Stimulated activated CD4-positive, alpha-beta T cell treated with anti-CD3 and anti-CD28 coated beads, Interleukin-1b, Interleukin-23, amount 100 ng/mL, for 4 hours (primary cell): ENCODE results near the gene UGT2A2.

Experiments used
- DNase-seq, 2 donors: peaks; one replicate each; pipeline ENCODE4 v3.0.0-alpha.2; 2020; ENCODE audit warnings: low read depth in 2 of 2

The UGT2A2 gene

DNA sequence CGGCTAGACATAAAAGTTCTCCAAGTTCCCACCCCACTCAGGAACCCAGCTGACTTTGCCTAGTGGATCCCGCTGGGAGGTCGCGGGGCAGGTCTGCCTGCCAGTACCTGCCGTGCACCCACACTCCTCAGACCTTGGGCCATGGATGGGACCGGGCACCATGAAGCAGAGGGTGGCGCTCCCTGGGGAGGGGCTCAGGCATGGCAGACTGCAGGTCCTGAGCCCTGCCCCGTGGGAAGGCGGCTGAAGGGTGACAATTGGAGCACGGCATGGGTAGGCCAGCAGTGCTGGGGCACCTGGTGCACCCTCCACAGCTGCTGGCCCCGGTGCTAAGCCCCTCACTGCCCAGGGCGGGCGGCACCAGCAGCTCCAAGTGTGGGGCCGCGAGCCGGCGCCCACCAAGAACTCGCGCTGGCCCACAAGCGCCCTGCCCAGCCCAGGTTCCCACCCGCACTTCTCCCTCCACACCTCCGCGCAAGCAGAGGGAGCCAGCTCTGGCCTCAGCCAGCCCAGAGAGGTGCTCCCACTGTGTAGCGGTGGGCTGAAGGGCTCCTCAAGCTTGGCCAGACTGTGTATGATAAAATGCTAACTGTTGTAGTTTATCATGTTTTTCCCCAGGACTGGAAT is 63.1 kb downstream of the UGT2A2 start:
- DNase-seq: no peak

DNA sequence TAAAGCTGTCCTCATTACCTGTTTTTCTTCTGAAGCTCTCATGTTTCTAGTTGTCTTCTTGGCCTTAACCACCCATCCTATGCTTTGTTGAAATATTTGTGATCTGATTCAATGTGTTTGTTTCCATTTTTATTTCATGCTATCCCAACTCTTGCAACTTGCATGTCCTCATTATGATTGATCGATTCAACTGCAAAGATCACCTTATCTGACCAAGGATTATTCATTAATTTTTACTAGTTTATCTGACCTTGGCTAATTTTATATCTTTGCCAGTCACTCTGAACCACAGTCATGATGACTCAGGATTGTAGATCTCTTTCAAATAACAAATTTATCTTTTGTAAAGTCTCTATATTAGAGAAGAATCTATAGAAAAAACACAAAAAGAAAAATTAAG is 70.7 kb downstream of the UGT2A2 start:
- no peak for DNase-seq

DNA sequence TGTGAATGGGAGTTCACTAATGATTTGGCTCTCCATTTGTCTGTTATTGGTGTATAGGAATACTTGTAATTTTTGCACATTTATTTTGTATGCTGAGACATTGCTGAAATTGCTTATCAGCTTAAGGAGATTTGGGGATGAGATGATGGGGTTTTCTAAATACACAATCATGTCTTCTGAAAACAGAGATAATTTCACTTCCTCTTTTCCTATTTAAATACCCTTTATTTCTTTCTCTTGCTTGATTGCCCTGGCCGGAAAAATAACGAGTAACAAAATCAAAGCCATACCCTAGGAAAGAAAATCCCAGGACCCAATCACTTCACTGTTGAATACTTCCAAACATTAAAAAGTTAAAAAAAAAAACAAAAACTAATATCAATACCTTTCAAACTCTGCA is 76.0 kb downstream of the UGT2A2 start:
- DNase-seq: no peak

DNA sequence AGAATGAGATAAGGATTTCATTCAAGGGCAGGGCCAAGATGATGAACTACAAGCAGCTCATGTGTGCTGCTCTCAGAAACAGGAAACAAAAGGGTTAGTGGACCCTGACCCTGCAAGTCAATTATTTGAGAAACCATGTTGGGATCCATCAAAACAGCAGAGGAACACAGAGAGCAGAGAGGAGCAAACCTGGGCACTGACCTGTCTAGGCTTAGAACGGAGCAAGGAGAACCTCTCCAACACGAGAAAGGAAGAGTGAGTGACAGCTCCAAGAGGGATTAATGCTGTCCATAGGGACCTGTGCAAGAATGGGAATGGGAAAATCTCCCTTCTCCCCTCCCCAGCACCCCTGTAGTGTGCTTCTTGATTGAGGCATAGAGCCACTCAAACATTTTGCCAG is 89.8 kb downstream of the UGT2A2 start:
- DNase-seq: no peak

DNA sequence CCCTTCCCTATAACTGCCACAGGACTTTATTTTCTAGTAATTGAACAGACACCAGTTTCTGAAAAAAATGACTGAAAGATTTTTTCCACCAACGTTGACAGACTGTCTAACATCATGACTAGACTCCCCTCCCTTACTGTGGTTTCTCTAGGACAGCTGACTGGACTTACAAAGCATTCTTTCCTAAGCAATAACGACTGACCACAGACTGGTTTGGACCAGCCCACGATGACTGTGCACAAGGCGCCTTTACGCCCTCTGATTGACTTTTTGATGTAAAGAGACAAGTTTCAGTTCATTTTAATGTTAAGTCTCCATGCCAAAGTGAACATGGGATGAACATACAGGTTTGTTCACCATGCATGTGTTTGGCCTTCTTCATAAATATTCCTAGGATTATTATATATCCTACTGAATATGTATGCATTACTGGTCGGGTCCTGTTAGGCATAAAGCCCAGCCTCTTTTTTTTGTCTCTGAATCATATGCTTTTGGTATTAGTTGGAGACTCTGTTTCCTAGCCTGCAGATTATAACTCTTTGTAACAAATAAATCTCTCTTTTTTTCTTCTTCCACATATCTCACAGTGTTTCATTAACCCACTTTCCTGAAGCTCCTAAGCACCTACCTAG is 93.2 kb downstream of the UGT2A2 start:
- no peak for DNase-seq
